ENCODE measurements around the gene CDK17.
"Not testable (repeated sequence)": the region's sequence is repeated elsewhere in the genome, so short reads cannot be mapped to it uniquely, and the experiment has no call there.

Gene CDK17

DNA sequence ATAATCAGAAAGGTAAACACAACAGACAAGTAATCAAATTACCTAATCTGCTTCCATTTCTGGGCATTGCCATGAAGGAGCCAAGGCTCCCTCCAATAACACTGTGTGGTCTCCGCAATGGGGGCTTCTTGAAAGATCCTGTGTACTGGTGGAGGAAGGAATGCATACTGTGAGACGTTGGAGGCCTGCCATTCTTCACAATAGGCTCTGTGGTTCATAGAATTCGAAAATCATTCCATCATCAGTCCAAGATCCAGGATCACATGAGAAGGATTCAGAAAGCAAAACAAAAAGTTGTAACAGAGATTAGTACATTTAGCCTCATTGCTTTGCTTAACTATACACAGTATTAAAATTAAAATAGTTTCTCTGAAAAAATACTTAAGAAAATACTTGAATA lies 76.3 kb downstream of the CDK17 start:
- Histone ChIP-seq H3K4me3 (ENCODE audit: low read depth, low read length) (no peak overlapping the region), H3K9me3 (ENCODE audit: control insufficient read depth, low read length) (no peaks in the 10 kb centered on the region), H3K79me2 (no peaks in the 10 kb centered on the region), H3K27me3 (ENCODE audit: control insufficient read depth, insufficient read depth, low read length) (no peaks in the 10 kb centered on the region), H3K9ac (no peak overlapping the region), H3K4me2 (ENCODE audit: low read length) (no peak overlapping the region), H2AFZ (no peak overlapping the region), H3K36me3 (ENCODE audit: control insufficient read depth, insufficient read depth, low read length) (no peaks in the 10 kb centered on the region), H3K4me1 (peaks cover 9% of the 10 kb centered on the region), H3K27ac (no peak overlapping the region)
- TF ChIP-seq, protein P1, sequence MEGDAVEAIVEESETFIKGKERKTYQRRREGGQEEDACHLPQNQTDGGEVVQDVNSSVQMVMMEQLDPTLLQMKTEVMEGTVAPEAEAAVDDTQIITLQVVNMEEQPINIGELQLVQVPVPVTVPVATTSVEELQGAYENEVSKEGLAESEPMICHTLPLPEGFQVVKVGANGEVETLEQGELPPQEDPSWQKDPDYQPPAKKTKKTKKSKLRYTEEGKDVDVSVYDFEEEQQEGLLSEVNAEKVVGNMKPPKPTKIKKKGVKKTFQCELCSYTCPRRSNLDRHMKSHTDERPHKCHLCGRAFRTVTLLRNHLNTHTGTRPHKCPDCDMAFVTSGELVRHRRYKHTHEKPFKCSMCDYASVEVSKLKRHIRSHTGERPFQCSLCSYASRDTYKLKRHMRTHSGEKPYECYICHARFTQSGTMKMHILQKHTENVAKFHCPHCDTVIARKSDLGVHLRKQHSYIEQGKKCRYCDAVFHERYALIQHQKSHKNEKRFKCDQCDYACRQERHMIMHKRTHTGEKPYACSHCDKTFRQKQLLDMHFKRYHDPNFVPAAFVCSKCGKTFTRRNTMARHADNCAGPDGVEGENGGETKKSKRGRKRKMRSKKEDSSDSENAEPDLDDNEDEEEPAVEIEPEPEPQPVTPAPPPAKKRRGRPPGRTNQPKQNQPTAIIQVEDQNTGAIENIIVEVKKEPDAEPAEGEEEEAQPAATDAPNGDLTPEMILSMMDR (IDR thresholded peaks at IDR 0.05) = no peak

DNA sequence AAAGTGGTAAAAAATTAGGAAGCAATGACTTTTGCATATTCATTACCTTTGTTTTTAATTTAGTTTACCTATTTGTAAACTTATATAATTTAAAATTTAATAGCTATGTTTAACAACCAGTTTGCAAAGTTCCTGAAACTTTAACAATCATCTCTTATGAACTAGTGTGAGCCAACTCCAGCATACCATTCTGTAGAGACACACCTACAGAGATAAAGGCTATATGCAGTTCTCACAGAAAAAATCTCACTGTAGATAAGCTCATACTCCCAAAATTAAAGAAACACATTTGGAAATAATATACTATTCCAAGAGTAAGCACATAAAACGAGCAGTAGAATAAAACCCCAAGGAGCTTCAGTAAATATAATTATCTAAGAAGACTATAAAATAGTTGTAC lies 77.5 kb downstream of the CDK17 start:
- Histone ChIP-seq H3K36me3 (ENCODE audit: control insufficient read depth, insufficient read depth, low read length) (no peaks in the 10 kb centered on the region), H3K4me1 (peaks cover 9% of the 10 kb centered on the region), H3K79me2 (no peaks in the 10 kb centered on the region), H3K27ac (no peak overlapping the region), H3K9ac (no peak overlapping the region), H3K4me3 (ENCODE audit: low read depth, low read length) (no peak overlapping the region), H2AFZ (no peak overlapping the region), H3K27me3 (ENCODE audit: control insufficient read depth, insufficient read depth, low read length) (no peaks in the 10 kb centered on the region), H3K9me3 (ENCODE audit: control insufficient read depth, low read length) (no peaks in the 10 kb centered on the region), H3K4me2 (ENCODE audit: low read length) (no peak overlapping the region)
- TF ChIP-seq, protein P1 (IDR thresholded peaks at IDR 0.05) = no peak

GRCh38 chr12:96321941-96322340 lies 78.3 kb downstream of the CDK17 start:
- H2AFZ ChIP-seq = no peak overlapping the region
- no peaks in the 10 kb centered on the region for H3K36me3 ChIP-seq (ENCODE audit: control insufficient read depth, insufficient read depth, low read length)
- H3K4me1 ChIP-seq = peaks cover 6% of the 10 kb centered on the region
- H3K79me2 ChIP-seq = no peaks in the 10 kb centered on the region
- H3K4me3 ChIP-seq (ENCODE audit: low read depth, low read length) = no peak overlapping the region
- H3K27me3 ChIP-seq (ENCODE audit: control insufficient read depth, insufficient read depth, low read length) = no peaks in the 10 kb centered on the region
- TF ChIP-seq, protein P1 (IDR thresholded peaks at IDR 0.05) = no peak
- no peak overlapping the region for H3K9ac ChIP-seq
- no peak overlapping the region for H3K27ac ChIP-seq
- H3K4me2 ChIP-seq (ENCODE audit: low read length) = no peak overlapping the region
- no peaks in the 10 kb centered on the region for H3K9me3 ChIP-seq (ENCODE audit: control insufficient read depth, low read length)

DNA sequence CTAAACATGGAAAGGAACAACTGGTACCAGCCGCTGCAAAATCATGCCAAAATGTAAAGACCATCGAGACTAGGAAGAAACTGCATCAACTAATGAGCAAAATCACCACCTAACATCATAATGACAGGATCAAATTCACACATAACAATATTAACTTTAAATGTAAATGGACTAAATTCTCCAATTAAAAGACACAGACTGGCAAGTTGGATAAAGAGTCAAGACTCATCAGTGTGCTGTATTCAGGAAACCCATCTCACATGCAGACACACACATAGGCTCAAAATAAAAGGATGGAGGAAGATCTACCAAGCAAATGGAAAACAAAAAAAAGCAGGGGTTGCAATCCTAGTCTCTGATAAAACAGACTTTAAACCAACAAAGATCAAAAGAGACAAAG lies 82.4 kb downstream of the CDK17 start:
- not testable (repeated sequence) for H3K27me3 ChIP-seq (ENCODE audit: control insufficient read depth, insufficient read depth, low read length); H3K4me1 ChIP-seq; H3K27ac ChIP-seq; H3K4me2 ChIP-seq (ENCODE audit: low read length); H3K4me3 ChIP-seq (ENCODE audit: low read depth, low read length); H3K9me3 ChIP-seq (ENCODE audit: control insufficient read depth, low read length); H3K9ac ChIP-seq; H2AFZ ChIP-seq; H3K36me3 ChIP-seq (ENCODE audit: control insufficient read depth, insufficient read depth, low read length); H3K79me2 ChIP-seq

DNA sequence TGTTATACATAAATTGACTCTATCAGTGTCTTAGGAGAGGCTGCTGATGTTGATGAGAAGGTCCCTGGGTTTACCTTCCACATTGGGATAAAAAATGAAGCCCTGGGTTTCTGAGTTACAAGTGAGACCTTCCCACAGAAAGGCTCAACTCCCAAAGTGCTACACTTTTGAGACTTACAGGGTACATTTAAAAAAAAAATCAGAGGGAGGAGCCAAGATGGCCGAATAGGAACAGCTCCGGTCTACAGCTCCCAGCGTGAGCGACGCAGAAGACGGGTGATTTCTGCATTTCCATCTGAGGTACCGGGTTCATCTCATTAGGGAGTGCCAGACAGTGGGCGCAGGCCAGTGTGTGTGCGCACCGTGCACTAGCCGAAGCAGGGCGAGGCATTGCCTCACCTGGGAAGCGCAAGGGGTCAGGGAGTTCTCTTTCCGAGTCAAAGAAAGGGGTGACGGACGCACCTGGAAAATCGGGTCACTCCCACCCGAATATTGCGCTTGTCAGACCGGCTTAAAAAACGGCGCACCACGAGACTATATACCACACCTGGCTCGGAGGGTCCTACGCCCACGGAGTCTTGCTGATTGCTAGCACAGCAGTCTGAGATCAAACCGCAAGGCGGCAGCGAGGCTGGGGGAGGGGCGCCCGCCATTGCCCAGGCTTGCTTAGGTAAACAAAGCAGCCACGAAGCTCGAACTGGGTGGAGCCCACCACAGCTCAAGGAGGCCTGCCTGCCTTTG lies 84.3 kb downstream of the CDK17 start:
- H3K36me3 ChIP-seq (ENCODE audit: control insufficient read depth, insufficient read depth, low read length); H3K27me3 ChIP-seq (ENCODE audit: control insufficient read depth, insufficient read depth, low read length); H3K79me2 ChIP-seq; H3K4me1 ChIP-seq; H3K9ac ChIP-seq; H3K9me3 ChIP-seq (ENCODE audit: control insufficient read depth, low read length): not testable (repeated sequence)
- peak overlapping the region; percentile 24 for H3K4me3 ChIP-seq (ENCODE audit: low read depth, low read length)
- H3K4me2 ChIP-seq (ENCODE audit: low read length) = peak overlapping the region; percentile 54
- peak overlapping the region; percentile 78 for H2AFZ ChIP-seq
- H3K27ac ChIP-seq = peak overlapping the region; percentile 88

DNA sequence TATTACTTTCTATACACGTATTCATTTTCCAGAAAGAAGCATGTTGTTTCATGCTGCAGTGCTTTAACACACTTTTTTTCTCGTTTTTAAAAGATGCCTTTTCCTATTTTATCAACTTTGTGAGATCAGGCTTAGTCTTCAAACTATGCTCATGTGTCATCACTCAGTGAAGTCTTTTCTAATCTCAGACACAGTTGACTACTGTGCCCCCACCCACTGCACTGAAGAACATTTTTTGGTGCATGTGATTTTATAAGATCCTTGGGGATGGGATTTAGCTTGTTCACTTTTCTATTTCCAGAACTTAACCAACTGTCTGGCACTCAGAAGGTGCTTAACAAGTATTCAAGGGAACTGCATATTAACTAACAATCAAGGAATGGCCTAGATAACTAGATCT lies 85.5 kb downstream of the CDK17 start:
- H3K9me3 ChIP-seq (ENCODE audit: control insufficient read depth, low read length) = no peaks in the 10 kb centered on the region
- H3K9ac ChIP-seq = no peak overlapping the region
- no peak overlapping the region for H3K27ac ChIP-seq
- no peak overlapping the region for H3K4me3 ChIP-seq (ENCODE audit: low read depth, low read length)
- TF ChIP-seq, protein P1 (IDR thresholded peaks at IDR 0.05) = no peak
- H3K4me1 ChIP-seq = no peaks in the 10 kb centered on the region
- no peak overlapping the region for H3K4me2 ChIP-seq (ENCODE audit: low read length)
- no peak overlapping the region for H2AFZ ChIP-seq
- no peaks in the 10 kb centered on the region for H3K36me3 ChIP-seq (ENCODE audit: control insufficient read depth, insufficient read depth, low read length)
- no peaks in the 10 kb centered on the region for H3K27me3 ChIP-seq (ENCODE audit: control insufficient read depth, insufficient read depth, low read length)
- H3K79me2 ChIP-seq = no peaks in the 10 kb centered on the region
